Mesendoderm (in vitro differentiated cells): ENCODE data around the gene MICAL2.
A peak's percentile ranks its signal among the peaks of the same experiment; 100 is the strongest.

Source experiments
- DNase-seq: peaks from one replicate; pipeline ENCODE4 v3.0.0; 2013
- H2AK5ac ChIP-seq: 2 replicates; pipeline ENCODE4 v1.6.1; 2013; ENCODE audit warnings: low read length, inconsistent platforms
- H2BK120ac ChIP-seq: 2 replicates; pipeline ENCODE4 v1.6.1; 2013; ENCODE audit warnings: low read depth, mild to moderate bottlenecking, low read length, moderate library complexity, mixed read lengths
- H2BK15ac ChIP-seq: replicated peaks from 2 replicates; pipeline ENCODE4 v1.6.1; 2013; ENCODE audit warnings: low read depth, mild to moderate bottlenecking, moderate library complexity
- H2BK5ac ChIP-seq: 2 replicates; pipeline ENCODE4 v1.6.1; 2013; ENCODE audit warnings: low read length, inconsistent platforms
- H3K18ac ChIP-seq: 2 replicates; pipeline ENCODE4 v1.6.1; 2013; ENCODE audit warnings: mild to moderate bottlenecking, low read length, mixed read lengths
- H3K23ac ChIP-seq: one replicate; pipeline ENCODE4 v1.6.1; 2013; ENCODE audit warnings: low read length
- H3K27ac ChIP-seq: 2 replicates; pipeline ENCODE4 v1.5.1; 2013; ENCODE audit warnings: low read depth, mild to moderate bottlenecking, inconsistent platforms, low read length, moderate library complexity
- H3K27me3 ChIP-seq: 2 replicates; pipeline ENCODE4 v1.6.1; 2013; ENCODE audit warnings: low read length, control low read depth, mild to moderate bottlenecking, inconsistent platforms; ENCODE audit not compliant: insufficient read depth, poor library complexity
- H3K36me3 ChIP-seq: 2 replicates; pipeline ENCODE4 v1.6.1; 2013; ENCODE audit warnings: low read length, inconsistent platforms; ENCODE audit not compliant: control insufficient read depth, insufficient read depth
- H3K4ac ChIP-seq: one replicate; pipeline ENCODE4 v1.6.1; 2013; ENCODE audit warnings: low read depth, mild to moderate bottlenecking, low read length, moderate library complexity
- H3K4me1 ChIP-seq: 2 replicates; pipeline ENCODE4 v1.6.1; 2013; ENCODE audit warnings: low read depth, low read length, inconsistent platforms; ENCODE audit not compliant: control insufficient read depth
- H3K4me2 ChIP-seq: 2 replicates; pipeline ENCODE4 v1.6.1; 2013; ENCODE audit warnings: low read length
- H3K4me3 ChIP-seq: 2 replicates; pipeline ENCODE4 v1.5.1; 2013; ENCODE audit warnings: mild to moderate bottlenecking, low read length
- H3K56ac ChIP-seq: one replicate; pipeline ENCODE4 v1.6.1; 2013; ENCODE audit warnings: low read length
- H3K79me1 ChIP-seq: 2 replicates; pipeline ENCODE4 v1.6.1; 2013; ENCODE audit warnings: low read length, inconsistent platforms
- H3K79me2 ChIP-seq: 2 replicates; pipeline ENCODE4 v1.6.1; 2013; ENCODE audit warnings: mild to moderate bottlenecking, low read length; ENCODE audit not compliant: control insufficient read depth, insufficient read depth
- H3K9ac ChIP-seq: 2 replicates; pipeline ENCODE4 v1.6.1; 2013; ENCODE audit warnings: low read length, inconsistent platforms
- H4K5ac ChIP-seq: one replicate; pipeline ENCODE4 v1.6.1; 2013; ENCODE audit warnings: low read length
- H4K8ac ChIP-seq: one replicate; pipeline ENCODE4 v1.6.1; 2013; ENCODE audit warnings: low read depth, mild to moderate bottlenecking, control low read depth, low read length, moderate library complexity
- WGBS: extraction: QIAGEN DNeasy Blood & Tissue Kit; methylation state at CpG from one replicate; pipeline ENCODE4 v1.1.7; 2013; ENCODE audit warnings: low lambda C conversion rate, missing lambda C conversion rate; ENCODE audit not compliant: insufficient coverage; ENCODE audit errors: extremely low coverage; 5-methylcytosine and 5-hydroxymethylcytosine counted together

MICAL2 gene

GRCh38 chr11:12234221-12234620, 123.8 kb downstream of the MICAL2 start:
- Histone ChIP-seq H3K4me1 (peaks cover 2% of the 10 kb centered on the region), H3K27ac (no peak overlapping the region), H2BK5ac (no peak overlapping the region), H2AK5ac (no peak overlapping the region), H3K18ac (no peak overlapping the region), H2BK15ac (no peak overlapping the region), H3K4me2 (no peak overlapping the region), H3K4ac (no peak overlapping the region), H3K36me3 (no peaks in the 10 kb centered on the region), H3K79me1 (no peaks in the 10 kb centered on the region), H3K56ac (no peak overlapping the region), H4K5ac (no peak overlapping the region), H3K23ac (no peak overlapping the region), H4K8ac (no peak overlapping the region), H3K4me3 (no peak overlapping the region), H3K79me2 (no peaks in the 10 kb centered on the region), H3K27me3 (no peaks in the 10 kb centered on the region), H3K9ac (no peak overlapping the region), H2BK120ac (no peak overlapping the region)
- DNase-seq: no peak
- WGBS: no CpG with 5 or more reads among the region's 1 CpG

GRCh38 chr11:12235080-12235479, 124.7 kb downstream of the MICAL2 start:
- H4K5ac ChIP-seq: no peak overlapping the region
- no CpG with 5 or more reads among the region's 6 CpGs for WGBS

GRCh38 chr11:12235553-12235946, 125.2 kb downstream of the MICAL2 start:
- H3K23ac ChIP-seq: no peak overlapping the region
- H3K27ac ChIP-seq: no peak overlapping the region
- no peak overlapping the region for H4K8ac ChIP-seq
- H3K36me3 ChIP-seq: no peaks in the 10 kb centered on the region
- no peaks in the 10 kb centered on the region for H3K27me3 ChIP-seq
- no peak overlapping the region for H3K4me2 ChIP-seq
- no peaks in the 10 kb centered on the region for H3K79me1 ChIP-seq
- H2AK5ac ChIP-seq: no peak overlapping the region
- H3K79me2 ChIP-seq: no peaks in the 10 kb centered on the region
- no peak overlapping the region for H3K18ac ChIP-seq
- H4K5ac ChIP-seq: no peak overlapping the region
- WGBS: no CpG with 5 or more reads among the region's 3 CpGs
- no peak overlapping the region for H3K4ac ChIP-seq
- DNase-seq: peak; percentile 73
- peaks cover 2% of the 10 kb centered on the region for H3K4me1 ChIP-seq
- no peak overlapping the region for H2BK120ac ChIP-seq
- no peak overlapping the region for H3K56ac ChIP-seq
- no peak overlapping the region for H3K4me3 ChIP-seq
- H2BK15ac ChIP-seq: no peak overlapping the region
- no peak overlapping the region for H2BK5ac ChIP-seq
- H3K9ac ChIP-seq: no peak overlapping the region

More at GRCh38 chr11:12235080-12235479, 124.7 kb downstream of the MICAL2 start:
- no peaks in the 10 kb centered on the region for H3K36me3 ChIP-seq
- H3K23ac ChIP-seq: no peak overlapping the region
- H3K4me1 ChIP-seq: peaks cover 2% of the 10 kb centered on the region
- no peak overlapping the region for H2BK15ac ChIP-seq
- H3K4ac ChIP-seq: no peak overlapping the region
- no peaks in the 10 kb centered on the region for H3K27me3 ChIP-seq
- no peak for DNase-seq
- H3K79me1 ChIP-seq: no peaks in the 10 kb centered on the region
- H3K27ac ChIP-seq: no peak overlapping the region
- H2BK120ac ChIP-seq: no peak overlapping the region
- H3K9ac ChIP-seq: no peak overlapping the region
- H2AK5ac ChIP-seq: no peak overlapping the region
- H3K4me3 ChIP-seq: no peak overlapping the region
- H2BK5ac ChIP-seq: no peak overlapping the region
- no peak overlapping the region for H3K4me2 ChIP-seq
- no peak overlapping the region for H4K8ac ChIP-seq
- H3K18ac ChIP-seq: no peak overlapping the region
- no peaks in the 10 kb centered on the region for H3K79me2 ChIP-seq
- H3K56ac ChIP-seq: peak overlapping the region; percentile 22

- H3K36me3 ChIP-seq: no peaks in the 10 kb centered on the region
- no CpG with 5 or more reads among the region's 13 CpGs for WGBS
- peak; percentile 74 for DNase-seq
These were observed 125.8 kb downstream of the MICAL2 start for GRCh38 chr11:12235947-12236743.

GRCh38 chr11:12236744-12237101, 126.3 kb downstream of the MICAL2 start:
- DNase-seq: no peak
- Histone ChIP-seq H3K79me2 (no peaks in the 10 kb centered on the region), H3K4me3 (no peak overlapping the region), H3K18ac (no peak overlapping the region), H3K27ac (no peak overlapping the region), H3K36me3 (no peaks in the 10 kb centered on the region), H3K23ac (no peak overlapping the region), H3K9ac (no peak overlapping the region), H2BK15ac (no peak overlapping the region), H3K56ac (no peak overlapping the region), H3K27me3 (no peaks in the 10 kb centered on the region), H4K5ac (no peak overlapping the region), H3K4me2 (no peak overlapping the region), H2AK5ac (no peak overlapping the region), H3K79me1 (no peaks in the 10 kb centered on the region), H2BK120ac (no peak overlapping the region), H3K4me1 (peaks cover 2% of the 10 kb centered on the region), H2BK5ac (no peak overlapping the region), H4K8ac (no peak overlapping the region), H3K4ac (no peak overlapping the region)
- no CpG with 5 or more reads among the region's 5 CpGs for WGBS

More at GRCh38 chr11:12235947-12236743, 125.8 kb downstream of the MICAL2 start:
- Histone ChIP-seq H3K4me3 (no peak overlapping the region), H3K23ac (no peak overlapping the region), H3K4ac (no peak overlapping the region), H2AK5ac (no peak overlapping the region), H4K5ac (no peak overlapping the region), H3K27me3 (no peaks in the 10 kb centered on the region), H3K56ac (no peak overlapping the region), H4K8ac (no peak overlapping the region), H3K18ac (no peak overlapping the region), H2BK120ac (no peak overlapping the region), H3K4me1 (peaks cover 2% of the 10 kb centered on the region), H2BK15ac (no peak overlapping the region), H3K27ac (no peak overlapping the region), H3K79me2 (no peaks in the 10 kb centered on the region), H3K4me2 (no peak overlapping the region), H2BK5ac (no peak overlapping the region), H3K9ac (no peak overlapping the region), H3K79me1 (no peaks in the 10 kb centered on the region)

- Histone ChIP-seq H2AK5ac (no peak overlapping the region), H3K36me3 (no peaks in the 10 kb centered on the region)
These were observed 127.0 kb downstream of the MICAL2 start for GRCh38 chr11:12237381-12237784.

More at GRCh38 chr11:12237381-12237784, 127.0 kb downstream of the MICAL2 start:
- Histone ChIP-seq H3K18ac (no peak overlapping the region), H3K79me2 (no peaks in the 10 kb centered on the region), H4K5ac (no peak overlapping the region), H3K27me3 (no peaks in the 10 kb centered on the region), H2BK120ac (no peak overlapping the region), H3K4me2 (no peak overlapping the region), H3K4ac (no peak overlapping the region), H2BK5ac (no peak overlapping the region), H2BK15ac (no peak overlapping the region), H3K56ac (no peak overlapping the region), H3K23ac (no peak overlapping the region), H3K27ac (no peak overlapping the region), H3K4me1 (peaks cover 2% of the 10 kb centered on the region), H3K9ac (no peak overlapping the region), H3K4me3 (no peak overlapping the region), H4K8ac (no peak overlapping the region), H3K79me1 (no peaks in the 10 kb centered on the region)
- no CpG with 5 or more reads among the region's 3 CpGs for WGBS
- no peak for DNase-seq
